ENCODE data around the gene NOL6.

GRCh38 chr9:33473643-33474352, at the start of gene NOL6:
- TF ChIP-seq, protein P1, sequence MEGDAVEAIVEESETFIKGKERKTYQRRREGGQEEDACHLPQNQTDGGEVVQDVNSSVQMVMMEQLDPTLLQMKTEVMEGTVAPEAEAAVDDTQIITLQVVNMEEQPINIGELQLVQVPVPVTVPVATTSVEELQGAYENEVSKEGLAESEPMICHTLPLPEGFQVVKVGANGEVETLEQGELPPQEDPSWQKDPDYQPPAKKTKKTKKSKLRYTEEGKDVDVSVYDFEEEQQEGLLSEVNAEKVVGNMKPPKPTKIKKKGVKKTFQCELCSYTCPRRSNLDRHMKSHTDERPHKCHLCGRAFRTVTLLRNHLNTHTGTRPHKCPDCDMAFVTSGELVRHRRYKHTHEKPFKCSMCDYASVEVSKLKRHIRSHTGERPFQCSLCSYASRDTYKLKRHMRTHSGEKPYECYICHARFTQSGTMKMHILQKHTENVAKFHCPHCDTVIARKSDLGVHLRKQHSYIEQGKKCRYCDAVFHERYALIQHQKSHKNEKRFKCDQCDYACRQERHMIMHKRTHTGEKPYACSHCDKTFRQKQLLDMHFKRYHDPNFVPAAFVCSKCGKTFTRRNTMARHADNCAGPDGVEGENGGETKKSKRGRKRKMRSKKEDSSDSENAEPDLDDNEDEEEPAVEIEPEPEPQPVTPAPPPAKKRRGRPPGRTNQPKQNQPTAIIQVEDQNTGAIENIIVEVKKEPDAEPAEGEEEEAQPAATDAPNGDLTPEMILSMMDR (IDR thresholded peaks at IDR 0.05) = no peak
- no peak for TF ChIP-seq ZFX (IDR thresholded peaks at IDR 0.05; ENCODE audit: borderline replicate concordance)

All from 22Rv1 (cell line).